Naive thymus-derived CD8-positive, alpha-beta T cell (primary cell): Measurements from ENCODE around the gene DDIAS. TPM values are rescaled to one million over a fixed set of nuclear protein-coding genes. Genes with fewer than 3 reads are reported as not detected.
A peak's percentile ranks its signal among the peaks of the same experiment; 100 is the strongest.
"Not testable (repeated sequence)": the region's sequence is repeated elsewhere in the genome, so short reads cannot be mapped to it uniquely, and the experiment has no call there.

Experiments used
- ATAC-seq, 2 donors: fragments of 150-1000 bp; cut with Tn5 transposase in 1 of 2; sonication (Bioruptor Pico), chemical (Tn5 transposase) in 1 of 2; 1 replicate in 1 of 2; 2 replicates in 1 of 2; pipeline ENCODE4 v1.10.0; 2021; ENCODE audit warnings: mild to moderate bottlenecking in 2 of 2, moderate library complexity in 2 of 2
- POLR2A ChIA-PET: fragments of 350-600 bp; sonication (Branson Sonifier 250); formaldehyde crosslinking; loops from one replicate; lab custom pipeline; 2021; ENCODE audit warnings: antibody characterized with exemption; lab: Charles Lee
- DNase-seq, 10 donors: peaks; one replicate each; pipeline versions ENCODE4 v3.0.0 to v3.0.0-alpha.2; 2020 to 2022
- H3K27ac Mint-ChIP-seq, 10 donors: one replicate each; pipeline ENCODE4 v1.8.0; 2020 to 2022; ENCODE audit warnings: mild to moderate bottlenecking in 10 of 10, mixed read lengths in 10 of 10, moderate library complexity in 4 of 10, inconsistent platforms in 1 of 10
- H3K27me3 Mint-ChIP-seq, 5 donors: one replicate each; pipeline ENCODE4 v1.8.0; 2021 to 2022; ENCODE audit warnings: mixed read lengths in 5 of 5
- H3K36me3 Mint-ChIP-seq, 3 donors: one replicate each; pipeline ENCODE4 v1.8.0; 2020 to 2022; ENCODE audit warnings: mixed read lengths in 3 of 3, mild to moderate bottlenecking in 2 of 3, inconsistent platforms in 1 of 3
- H3K4me1 Mint-ChIP-seq, 4 donors: one replicate each; pipeline ENCODE4 v1.8.0; 2021 to 2022; ENCODE audit warnings: mixed read lengths in 4 of 4
- H3K4me3 Mint-ChIP-seq, 10 donors: one replicate each; pipeline ENCODE4 v1.8.0; 2020 to 2022; ENCODE audit warnings: mild to moderate bottlenecking in 10 of 10, mixed read lengths in 10 of 10, moderate library complexity in 6 of 10, inconsistent platforms in 1 of 10
- H3K9me3 Mint-ChIP-seq, 9 donors: one replicate each; pipeline ENCODE4 v1.8.0; 2020 to 2022; ENCODE audit warnings: mixed read lengths in 9 of 9, mild to moderate bottlenecking in 3 of 9, inconsistent platforms in 1 of 9, moderate library complexity in 1 of 9
- polyA plus RNA-seq, 3 donors: library from polyadenylated mRNA; unstranded; fragments of 300-500 nt; fragmentation: Illumina TruSeq; gene quantifications; one replicate each; pipeline ENCODE4 v1.2.3, GENCODE V29; 2021
- total RNA-seq, 8 experiments: library from RNA in 2 of 8; stranded (reverse) in 2 of 8; gene quantifications; one replicate each; pipeline ENCODE4 v1.2.3 and lab custom pipeline; 2021 to 2026

DDIAS gene
- total and polyA plus RNA-seq, 5 experiments from 2014 or later: 0.59 to 3.1 (median 2.3) TPM

GRCh38 chr11:82906236-82906635 is 4.7 kb downstream of the DDIAS start:
- peak overlapping the region in 7 of 10 donors; percentile 9 to 84 (median 46) for H3K27ac Mint-ChIP-seq
- H3K36me3 Mint-ChIP-seq: no peaks in the 10 kb centered on the region
- peaks cover 0 to under 1% (median 0%) of the 10 kb centered on the region in 9 donors for H3K9me3 Mint-ChIP-seq
- ATAC-seq (no peak), DNase-seq (peak in 3 of 10 donors; percentile 56 to 61 (median 58))
- POLR2A ChIA-PET: no interaction called here
- H3K4me1 Mint-ChIP-seq: peaks cover 8 to 46% (median 42%) of the 10 kb centered on the region in 4 donors
- peak overlapping the region in 1 of 10 donors; percentile 7 for H3K4me3 Mint-ChIP-seq
- H3K27me3 Mint-ChIP-seq: no peaks in the 10 kb centered on the region

GRCh38 chr11:82906931-82907330 is 5.4 kb downstream of the DDIAS start:
- Mint-ChIP-seq H3K27me3 (no peaks in the 10 kb centered on the region), H3K36me3 (peaks cover 0 to 7% (median 6%) of the 10 kb centered on the region in 3 donors), H3K9me3 (peaks cover 0 to 7% (median 5%) of the 10 kb centered on the region in 9 donors), H3K4me3 (peak overlapping the region in 1 of 10 donors; percentile 7), H3K4me1 (peaks cover 6 to 41% (median 38%) of the 10 kb centered on the region in 4 donors), H3K27ac (peak overlapping the region in 8 of 10 donors; percentile 5 to 84 (median 53))
- POLR2A ChIA-PET: interaction anchor here (1.3 kb wide), 1 partner anchor 53 kb away, joined by 6 read pairs; no protein-coding TSS in a partner anchor
- ATAC-seq (no peak), DNase-seq (no peak)

GRCh38 chr11:82907371-82907770 is 5.8 kb downstream of the DDIAS start:
- Mint-ChIP-seq H3K27me3 (no peaks in the 10 kb centered on the region), H3K4me3 (no peak overlapping the region), H3K4me1 (peaks cover 6 to 38% (median 34%) of the 10 kb centered on the region in 4 donors), H3K27ac (peak overlapping the region in 8 of 10 donors; percentile 15 to 84 (median 46)), H3K36me3 (peaks cover 0 to 10% (median 8%) of the 10 kb centered on the region in 3 donors), H3K9me3 (peaks cover 0 to 10% (median 5%) of the 10 kb centered on the region in 9 donors)
- DNase-seq (no peak), ATAC-seq (no peak)
- POLR2A ChIA-PET: interaction anchor here (1.1 to 1.3 kb wide), 2 partner anchors 53 to 379 kb away, joined by 4 to 6 read pairs; partner anchors contain the start of gene CCDC90B

GRCh38 chr11:82908311-82908710 is 6.8 kb downstream of the DDIAS start:
- no peak for DNase-seq
- peaks cover 0 to 15% (median 14%) of the 10 kb centered on the region in 3 donors for H3K36me3 Mint-ChIP-seq
- ATAC-seq: no peak
- peaks cover 0 to 16% (median 8%) of the 10 kb centered on the region in 9 donors for H3K9me3 Mint-ChIP-seq
- H3K4me1 Mint-ChIP-seq: peaks cover 3 to 36% (median 31%) of the 10 kb centered on the region in 4 donors
- no peaks in the 10 kb centered on the region for H3K27me3 Mint-ChIP-seq
- H3K4me3 Mint-ChIP-seq: no peak overlapping the region
- POLR2A ChIA-PET: interaction anchor here (1.0 to 1.1 kb wide), 3 partner anchors 23 to 378 kb away, joined by 3 to 4 read pairs (median 4); partner anchors contain the start of gene CCDC90B
- peak overlapping the region in 8 of 10 donors; percentile 6 to 84 (median 59) for H3K27ac Mint-ChIP-seq

GRCh38 chr11:82909015-82909640 is 7.6 kb downstream of the DDIAS start:
- no peak for ATAC-seq
- Mint-ChIP-seq H3K4me3 (no peak overlapping the region), H3K36me3 (peaks cover 0 to 15% (median 14%) of the 10 kb centered on the region in 3 donors), H3K27me3 (no peaks in the 10 kb centered on the region), H3K27ac (peak overlapping the region in 5 of 10 donors; percentile 29 to 84 (median 60)), H3K4me1 (peaks cover 3 to 36% (median 31%) of the 10 kb centered on the region in 4 donors), H3K9me3 (peaks cover 0 to 16% (median 8%) of the 10 kb centered on the region in 9 donors)
- no peak for DNase-seq
- POLR2A ChIA-PET: interaction anchor here (1.1 kb wide), 1 partner anchor 51 kb away, joined by 3 read pairs; no protein-coding TSS in a partner anchor

- H3K4me1 Mint-ChIP-seq: peaks cover 24 to 55% (median 50%) of the 10 kb centered on the region in 4 donors
- peak overlapping the region; percentile 86 to 96 (median 92) for H3K27ac Mint-ChIP-seq
- ATAC-seq, H3K27me3 Mint-ChIP-seq, DNase-seq: not testable (repeated sequence)
- peaks cover 0 to 36% (median 26%) of the 10 kb centered on the region in 3 donors for H3K36me3 Mint-ChIP-seq
- H3K9me3 Mint-ChIP-seq: peaks cover 0 to 31% (median 12%) of the 10 kb centered on the region in 9 donors
- POLR2A ChIA-PET: interaction anchor here (0.8 to 3.3 kb wide), 9 partner anchors 10 to 237 kb away, joined by 3 to 15 read pairs (median 4); partner anchors contain the start of genes DDIAS and PCF11
- H3K4me3 Mint-ChIP-seq: peak overlapping the region; percentile 50 to 84 (median 76)
Measured at GRCh38 chr11:82919786-82920185, 18.2 kb downstream of the DDIAS start.

GRCh38 chr11:82920227-82920626 is 18.7 kb downstream of the DDIAS start:
- H3K36me3 Mint-ChIP-seq: peaks cover 0 to 36% (median 26%) of the 10 kb centered on the region in 3 donors
- H3K4me3 Mint-ChIP-seq: peak overlapping the region; percentile 50 to 84 (median 76)

GRCh38 chr11:82922396-82923173 is 21.0 kb downstream of the DDIAS start:
- H3K9me3 Mint-ChIP-seq: peaks cover 0 to 25% (median 12%) of the 10 kb centered on the region in 9 donors
- POLR2A ChIA-PET: interaction anchor here (1.0 to 1.2 kb wide), 2 partner anchors 22 to 38 kb away, joined by 3 to 6 read pairs; no protein-coding TSS in a partner anchor
- not testable (repeated sequence) for H3K27me3 Mint-ChIP-seq, DNase-seq, ATAC-seq
- peak overlapping the region; percentile 18 to 91 (median 62) for H3K27ac Mint-ChIP-seq
- peaks cover 25 to 63% (median 58%) of the 10 kb centered on the region in 4 donors for H3K4me1 Mint-ChIP-seq
- H3K36me3 Mint-ChIP-seq: peaks cover 0 to 27% (median 24%) of the 10 kb centered on the region in 3 donors
- H3K4me3 Mint-ChIP-seq: peak overlapping the region in 3 of 10 donors; percentile 12 to 80 (median 33)

More at GRCh38 chr11:82920227-82920626, 18.7 kb downstream of the DDIAS start:
- not testable (repeated sequence) for H3K27me3 Mint-ChIP-seq, ATAC-seq
- peaks cover 0 to 31% (median 12%) of the 10 kb centered on the region in 9 donors for H3K9me3 Mint-ChIP-seq
- peak overlapping the region; percentile 86 to 96 (median 92) for H3K27ac Mint-ChIP-seq
- peak in 3 of 10 donors; percentile 47 to 65 (median 64) for DNase-seq
- peaks cover 24 to 56% (median 50%) of the 10 kb centered on the region in 4 donors for H3K4me1 Mint-ChIP-seq
- POLR2A ChIA-PET: interaction anchor here (0.8 to 3.3 kb wide), 10 partner anchors 9 to 237 kb away, joined by 3 to 15 read pairs (median 4); partner anchors contain the start of genes DDIAS and PCF11

- Mint-ChIP-seq H3K9me3 (peaks cover 0 to 11% (median 6%) of the 10 kb centered on the region in 9 donors), H3K27me3 (no peaks in the 10 kb centered on the region), H3K27ac (peak overlapping the region in 1 of 10 donors; percentile 2), H3K4me3 (no peak overlapping the region), H3K4me1 (peaks cover 24 to 62% (median 52%) of the 10 kb centered on the region in 4 donors), H3K36me3 (peaks cover 0 to 11% (median 10%) of the 10 kb centered on the region in 3 donors)
- DNase-seq (no peak), ATAC-seq (no peak)
- POLR2A ChIA-PET: interaction anchor here (0.9 to 1.9 kb wide), 9 partner anchors 14 to 325 kb away, joined by 3 to 7 read pairs (median 4); partner anchors contain the start of gene PRCP
Measured at GRCh38 chr11:82924522-82925224, 23.1 kb downstream of the DDIAS start.

- POLR2A ChIA-PET: interaction anchor here (0.6 to 2.3 kb wide), 6 partner anchors 28 to 81 kb away, joined by 3 to 8 read pairs (median 5); no protein-coding TSS in a partner anchor
Measured at GRCh38 chr11:82927264-82927880, 25.8 kb downstream of the DDIAS start.

More at GRCh38 chr11:82927264-82927880, 25.8 kb downstream of the DDIAS start:
- ATAC-seq (peak; percentile 92 to 94), DNase-seq (peak in 8 of 10 donors; percentile 22 to 74 (median 58))
- H3K4me1 Mint-ChIP-seq: peaks cover 14 to 61% (median 50%) of the 10 kb centered on the region in 4 donors
- no peaks in the 10 kb centered on the region for H3K27me3 Mint-ChIP-seq
- peak overlapping the region in 7 of 10 donors; percentile 18 to 67 (median 58) for H3K4me3 Mint-ChIP-seq
- H3K27ac Mint-ChIP-seq: peak overlapping the region in 9 of 10 donors; percentile 18 to 87 (median 63)
- no peaks in the 10 kb centered on the region for H3K9me3 Mint-ChIP-seq
- peaks cover 0 to 5% (median 0%) of the 10 kb centered on the region in 3 donors for H3K36me3 Mint-ChIP-seq
